MM.1S (cell line): ENCODE data around the gene TBC1D5.

Source experiments
- DNase-seq: peaks from one replicate; pipeline ENCODE4 v3.0.0-alpha.2; 2015
- H2AFZ ChIP-seq: fragments of 300-600 bp; sonication (generic); 2 replicates; pipeline ENCODE4 v1.6.0; 2016; ENCODE audit warnings: antibody characterized with exemption, low read length
- H3F3A ChIP-seq: fragments of 300-600 bp; sonication (generic); 2 replicates; pipeline ENCODE4 v1.6.1; 2016; ENCODE audit warnings: mild to moderate bottlenecking, antibody characterized with exemption, low read length, moderate library complexity, mixed read lengths; ENCODE audit not compliant: insufficient read depth
- H3K27ac ChIP-seq: fragments of 300-600 bp; sonication (generic); 2 replicates; pipeline ENCODE4 v1.5.1; 2016; ENCODE audit warnings: mild to moderate bottlenecking, low read length
- H3K27me3 ChIP-seq: fragments of 300-600 bp; sonication (generic); replicated peaks from 2 replicates; pipeline ENCODE4 v1.6.0; 2016; ENCODE audit warnings: low read length; ENCODE audit not compliant: insufficient read depth
- H3K36me3 ChIP-seq: fragments of 300-600 bp; sonication (generic); replicated peaks from 2 replicates; pipeline ENCODE4 v1.6.1; 2016; ENCODE audit warnings: mild to moderate bottlenecking, low read length, mixed read lengths; ENCODE audit not compliant: insufficient read depth
- H3K4me1 ChIP-seq: fragments of 300-600 bp; sonication (generic); 2 replicates; pipeline ENCODE4 v1.6.1; 2016; ENCODE audit warnings: low read length, mixed read lengths
- H3K4me2 ChIP-seq: fragments of 300-600 bp; sonication (generic); 2 replicates; pipeline ENCODE4 v1.6.0; 2016; ENCODE audit warnings: low read depth, low read length
- H3K4me3 ChIP-seq: fragments of 300-600 bp; sonication (generic); 2 replicates; pipeline ENCODE4 v1.5.1; 2016; ENCODE audit warnings: low read length, mixed read lengths
- H3K79me2 ChIP-seq: fragments of 300-600 bp; sonication (generic); 2 replicates; pipeline ENCODE4 v1.6.1; 2016; ENCODE audit warnings: mixed run types, low read length, mixed read lengths
- H3K9ac ChIP-seq: fragments of 300-600 bp; sonication (generic); 2 replicates; pipeline ENCODE4 v1.6.1; 2016; ENCODE audit warnings: low read length, mixed read lengths
- H3K9me2 ChIP-seq: fragments of 300-600 bp; sonication (generic); replicated peaks from 2 replicates; pipeline ENCODE4 v1.6.1; 2016; ENCODE audit warnings: mild to moderate bottlenecking, low read length, mixed read lengths; ENCODE audit not compliant: insufficient read depth
- H3K9me3 ChIP-seq: fragments of 300-600 bp; sonication (generic); replicated peaks from 2 replicates; pipeline ENCODE4 v1.6.1; 2016; ENCODE audit warnings: mild to moderate bottlenecking, low read length, mixed read lengths; ENCODE audit not compliant: insufficient read depth
- H4K20me1 ChIP-seq: fragments of 300-600 bp; sonication (generic); 2 replicates; pipeline ENCODE4 v1.6.1; 2016; ENCODE audit warnings: mild to moderate bottlenecking, low read length, moderate library complexity, mixed read lengths; ENCODE audit not compliant: insufficient read depth
- EZH2 ChIP-seq: fragments of 300-600 bp; sonication (generic); optimal IDR thresholded peaks from 2 replicates; pipeline ENCODE3; 2017; ENCODE audit warnings: low read depth, mild to moderate bottlenecking, antibody characterized with exemption, low read length, mixed read lengths
- EZH2phosphoT487 ChIP-seq: fragments of 300-600 bp; sonication (generic); IDR thresholded peaks from 2 replicates; pipeline ENCODE4 v1.6.1; 2018; ENCODE audit warnings: antibody characterized with exemption, low read length
- TF ChIP-seq, protein P1 (sequence below): fragments of 300-600 bp; sonication (generic); IDR thresholded peaks from 2 replicates; pipeline ENCODE4 v1.5.1; 2016; ENCODE audit warnings: antibody characterized with exemption, low read length, mixed read lengths

Gene TBC1D5

GRCh38 chr3:17553080-17553479 lies 189.4 kb downstream of the TBC1D5 start:
- Histone ChIP-seq H3F3A (no peaks in the 10 kb centered on the region), H3K36me3 (no peaks in the 10 kb centered on the region), H3K4me3 (no peak overlapping the region), H3K9me2 (no peaks in the 10 kb centered on the region), H3K9ac (no peak overlapping the region), H3K4me1 (no peaks in the 10 kb centered on the region), H3K4me2 (no peak overlapping the region), H3K9me3 (no peaks in the 10 kb centered on the region), H3K79me2 (no peaks in the 10 kb centered on the region), H2AFZ (no peak overlapping the region), H3K27ac (no peak overlapping the region), H4K20me1 (no peaks in the 10 kb centered on the region), H3K27me3 (no peaks in the 10 kb centered on the region)
- no peak for DNase-seq
- TF ChIP-seq, protein P1, sequence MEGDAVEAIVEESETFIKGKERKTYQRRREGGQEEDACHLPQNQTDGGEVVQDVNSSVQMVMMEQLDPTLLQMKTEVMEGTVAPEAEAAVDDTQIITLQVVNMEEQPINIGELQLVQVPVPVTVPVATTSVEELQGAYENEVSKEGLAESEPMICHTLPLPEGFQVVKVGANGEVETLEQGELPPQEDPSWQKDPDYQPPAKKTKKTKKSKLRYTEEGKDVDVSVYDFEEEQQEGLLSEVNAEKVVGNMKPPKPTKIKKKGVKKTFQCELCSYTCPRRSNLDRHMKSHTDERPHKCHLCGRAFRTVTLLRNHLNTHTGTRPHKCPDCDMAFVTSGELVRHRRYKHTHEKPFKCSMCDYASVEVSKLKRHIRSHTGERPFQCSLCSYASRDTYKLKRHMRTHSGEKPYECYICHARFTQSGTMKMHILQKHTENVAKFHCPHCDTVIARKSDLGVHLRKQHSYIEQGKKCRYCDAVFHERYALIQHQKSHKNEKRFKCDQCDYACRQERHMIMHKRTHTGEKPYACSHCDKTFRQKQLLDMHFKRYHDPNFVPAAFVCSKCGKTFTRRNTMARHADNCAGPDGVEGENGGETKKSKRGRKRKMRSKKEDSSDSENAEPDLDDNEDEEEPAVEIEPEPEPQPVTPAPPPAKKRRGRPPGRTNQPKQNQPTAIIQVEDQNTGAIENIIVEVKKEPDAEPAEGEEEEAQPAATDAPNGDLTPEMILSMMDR = no peak
- no peak for TF ChIP-seq EZH2
- no peak for TF ChIP-seq EZH2phosphoT487

GRCh38 chr3:17552351-17552750 lies 190.1 kb downstream of the TBC1D5 start:
- DNase-seq = no peak
- H3F3A ChIP-seq = no peaks in the 10 kb centered on the region
- TF ChIP-seq EZH2phosphoT487 (no peak), EZH2 (no peak)
- TF ChIP-seq, protein P1 = no peak
- H3K4me3 ChIP-seq = no peak overlapping the region
- no peaks in the 10 kb centered on the region for H3K4me1 ChIP-seq
- no peak overlapping the region for H3K9ac ChIP-seq
- H3K9me3 ChIP-seq = no peaks in the 10 kb centered on the region
- no peak overlapping the region for H3K4me2 ChIP-seq
- H4K20me1 ChIP-seq = no peaks in the 10 kb centered on the region
- H3K9me2 ChIP-seq = no peaks in the 10 kb centered on the region
- H3K27me3 ChIP-seq = no peaks in the 10 kb centered on the region
- no peaks in the 10 kb centered on the region for H3K79me2 ChIP-seq
- no peak overlapping the region for H3K27ac ChIP-seq
- H3K36me3 ChIP-seq = no peaks in the 10 kb centered on the region
- no peak overlapping the region for H2AFZ ChIP-seq

- H3K4me2 ChIP-seq = no peak overlapping the region
- H3K27me3 ChIP-seq = no peaks in the 10 kb centered on the region
- H3K79me2 ChIP-seq = no peaks in the 10 kb centered on the region
- H3K36me3 ChIP-seq = no peaks in the 10 kb centered on the region
- no peak for TF ChIP-seq EZH2phosphoT487
- TF ChIP-seq, protein P1 = no peak
- no peak for TF ChIP-seq EZH2
- no peak for DNase-seq
- no peaks in the 10 kb centered on the region for H3K4me1 ChIP-seq
- H3K4me3 ChIP-seq = no peak overlapping the region
- no peaks in the 10 kb centered on the region for H3F3A ChIP-seq
- H3K27ac ChIP-seq = no peak overlapping the region
- no peaks in the 10 kb centered on the region for H3K9me2 ChIP-seq
- no peak overlapping the region for H2AFZ ChIP-seq
- H4K20me1 ChIP-seq = no peaks in the 10 kb centered on the region
- H3K9ac ChIP-seq = no peak overlapping the region
- no peaks in the 10 kb centered on the region for H3K9me3 ChIP-seq
These were observed 190.5 kb downstream of the TBC1D5 start for GRCh38 chr3:17551895-17552294.
